ENCODE data around the gene CCDC187.

The CCDC187 gene

GRCh38 chr9:136337416-136338395 lies 33.8 kb upstream of the CCDC187 start:
- H3K9ac ChIP-seq (ENCODE audit: low read depth, low read length) = no peak overlapping the region

GRCh38 chr9:136336881-136337280 lies 33.0 kb upstream of the CCDC187 start:
- no peaks in the 10 kb centered on the region for H3K4me1 ChIP-seq (ENCODE audit: insufficient read depth, low read length)
- no peak overlapping the region for H3K9ac ChIP-seq (ENCODE audit: low read depth, low read length)
- no peaks in the 10 kb centered on the region for H3K9me3 ChIP-seq (ENCODE audit: insufficient read depth, low read depth, low read length)
- H3K36me3 ChIP-seq (ENCODE audit: insufficient read depth, low read depth, low read length) = no peaks in the 10 kb centered on the region
- H3K4me3 ChIP-seq (ENCODE audit: low read length) = no peak overlapping the region
- H3K27me3 ChIP-seq (ENCODE audit: insufficient read depth, low read length) = no peaks in the 10 kb centered on the region
- no peak overlapping the region for H3K27ac ChIP-seq (ENCODE audit: low read length)

More at GRCh38 chr9:136337416-136338395, 33.8 kb upstream of the CCDC187 start:
- no peak overlapping the region for H3K27ac ChIP-seq (ENCODE audit: low read length)
- no peaks in the 10 kb centered on the region for H3K9me3 ChIP-seq (ENCODE audit: insufficient read depth, low read depth, low read length)
- no peaks in the 10 kb centered on the region for H3K27me3 ChIP-seq (ENCODE audit: insufficient read depth, low read length)
- H3K4me1 ChIP-seq (ENCODE audit: insufficient read depth, low read length) = no peaks in the 10 kb centered on the region
- no peak overlapping the region for H3K4me3 ChIP-seq (ENCODE audit: low read length)
- H3K36me3 ChIP-seq (ENCODE audit: insufficient read depth, low read depth, low read length) = no peaks in the 10 kb centered on the region

GRCh38 chr9:136336156-136336870 lies 32.4 kb upstream of the CCDC187 start:
- no peaks in the 10 kb centered on the region for H3K4me1 ChIP-seq (ENCODE audit: insufficient read depth, low read length)
- H3K36me3 ChIP-seq (ENCODE audit: insufficient read depth, low read depth, low read length) = no peaks in the 10 kb centered on the region
- no peak overlapping the region for H3K27ac ChIP-seq (ENCODE audit: low read length)
- H3K9ac ChIP-seq (ENCODE audit: low read depth, low read length) = no peak overlapping the region
- no peak overlapping the region for H3K4me3 ChIP-seq (ENCODE audit: low read length)
- no peaks in the 10 kb centered on the region for H3K9me3 ChIP-seq (ENCODE audit: insufficient read depth, low read depth, low read length)
- no peaks in the 10 kb centered on the region for H3K27me3 ChIP-seq (ENCODE audit: insufficient read depth, low read length)

- no peaks in the 10 kb centered on the region for H3K9me3 ChIP-seq (ENCODE audit: insufficient read depth, low read depth, low read length)
- no peaks in the 10 kb centered on the region for H3K4me1 ChIP-seq (ENCODE audit: insufficient read depth, low read length)
- no peak overlapping the region for H3K4me3 ChIP-seq (ENCODE audit: low read length)
- no peaks in the 10 kb centered on the region for H3K27me3 ChIP-seq (ENCODE audit: insufficient read depth, low read length)
- H3K9ac ChIP-seq (ENCODE audit: low read depth, low read length) = no peak overlapping the region
- H3K36me3 ChIP-seq (ENCODE audit: insufficient read depth, low read depth, low read length) = no peaks in the 10 kb centered on the region
- H3K27ac ChIP-seq (ENCODE audit: low read length) = no peak overlapping the region
Observed at GRCh38 chr9:136335296-136336155, 31.6 kb upstream of the CCDC187 start.

GRCh38 chr9:136334541-136334940 lies 30.6 kb upstream of the CCDC187 start:
- no peaks in the 10 kb centered on the region for H3K4me1 ChIP-seq (ENCODE audit: insufficient read depth, low read length)
- no peak overlapping the region for H3K27ac ChIP-seq (ENCODE audit: low read length)
- no peak overlapping the region for H3K9ac ChIP-seq (ENCODE audit: low read depth, low read length)
- no peaks in the 10 kb centered on the region for H3K27me3 ChIP-seq (ENCODE audit: insufficient read depth, low read length)
- no peaks in the 10 kb centered on the region for H3K9me3 ChIP-seq (ENCODE audit: insufficient read depth, low read depth, low read length)
- H3K36me3 ChIP-seq (ENCODE audit: insufficient read depth, low read depth, low read length) = no peaks in the 10 kb centered on the region
- no peak overlapping the region for H3K4me3 ChIP-seq (ENCODE audit: low read length)

GRCh38 chr9:136333486-136333885 lies 29.6 kb upstream of the CCDC187 start:
- no peaks in the 10 kb centered on the region for H3K27me3 ChIP-seq (ENCODE audit: insufficient read depth, low read length)
- no peaks in the 10 kb centered on the region for H3K9me3 ChIP-seq (ENCODE audit: insufficient read depth, low read depth, low read length)
- H3K4me3 ChIP-seq (ENCODE audit: low read length) = no peak overlapping the region
- H3K4me1 ChIP-seq (ENCODE audit: insufficient read depth, low read length) = no peaks in the 10 kb centered on the region
- H3K36me3 ChIP-seq (ENCODE audit: insufficient read depth, low read depth, low read length) = no peaks in the 10 kb centered on the region
- H3K9ac ChIP-seq (ENCODE audit: low read depth, low read length) = no peak overlapping the region
- no peak overlapping the region for H3K27ac ChIP-seq (ENCODE audit: low read length)

GRCh38 chr9:136333045-136333444 lies 29.2 kb upstream of the CCDC187 start:
- Histone ChIP-seq H3K4me1 (ENCODE audit: insufficient read depth, low read length) (no peaks in the 10 kb centered on the region), H3K9ac (ENCODE audit: low read depth, low read length) (no peak overlapping the region), H3K9me3 (ENCODE audit: insufficient read depth, low read depth, low read length) (no peaks in the 10 kb centered on the region), H3K27ac (ENCODE audit: low read length) (no peak overlapping the region), H3K4me3 (ENCODE audit: low read length) (no peak overlapping the region), H3K36me3 (ENCODE audit: insufficient read depth, low read depth, low read length) (no peaks in the 10 kb centered on the region), H3K27me3 (ENCODE audit: insufficient read depth, low read length) (no peaks in the 10 kb centered on the region)

GRCh38 chr9:136332482-136332983 lies 28.6 kb upstream of the CCDC187 start:
- H3K36me3 ChIP-seq (ENCODE audit: insufficient read depth, low read depth, low read length) = no peaks in the 10 kb centered on the region
- H3K4me3 ChIP-seq (ENCODE audit: low read length) = no peak overlapping the region
- H3K27me3 ChIP-seq (ENCODE audit: insufficient read depth, low read length) = no peaks in the 10 kb centered on the region
- no peaks in the 10 kb centered on the region for H3K4me1 ChIP-seq (ENCODE audit: insufficient read depth, low read length)
- H3K9me3 ChIP-seq (ENCODE audit: insufficient read depth, low read depth, low read length) = no peaks in the 10 kb centered on the region
- H3K9ac ChIP-seq (ENCODE audit: low read depth, low read length) = no peak overlapping the region
- H3K27ac ChIP-seq (ENCODE audit: low read length) = no peak overlapping the region

- no peak overlapping the region for H3K9ac ChIP-seq (ENCODE audit: low read depth, low read length)
- H3K36me3 ChIP-seq (ENCODE audit: insufficient read depth, low read depth, low read length) = no peaks in the 10 kb centered on the region
- H3K4me3 ChIP-seq (ENCODE audit: low read length) = no peak overlapping the region
- H3K27ac ChIP-seq (ENCODE audit: low read length) = no peak overlapping the region
- H3K27me3 ChIP-seq (ENCODE audit: insufficient read depth, low read length) = no peaks in the 10 kb centered on the region
- peaks cover 2% of the 10 kb centered on the region; the same call in 1 of the 2 replicates for H3K4me1 ChIP-seq (ENCODE audit: insufficient read depth, low read length)
- no peaks in the 10 kb centered on the region for H3K9me3 ChIP-seq (ENCODE audit: insufficient read depth, low read depth, low read length)
Observed at GRCh38 chr9:136331556-136332481, 27.9 kb upstream of the CCDC187 start.

GRCh38 chr9:136331030-136331429 lies 27.1 kb upstream of the CCDC187 start:
- H3K9ac ChIP-seq (ENCODE audit: low read depth, low read length) = no peak overlapping the region
- no peaks in the 10 kb centered on the region for H3K36me3 ChIP-seq (ENCODE audit: insufficient read depth, low read depth, low read length)
- H3K27me3 ChIP-seq (ENCODE audit: insufficient read depth, low read length) = no peaks in the 10 kb centered on the region
- H3K4me3 ChIP-seq (ENCODE audit: low read length) = no peak overlapping the region
- H3K4me1 ChIP-seq (ENCODE audit: insufficient read depth, low read length) = peaks cover 9% of the 10 kb centered on the region; the same call in 1 of the 2 replicates
- H3K27ac ChIP-seq (ENCODE audit: low read length) = no peak overlapping the region
- H3K9me3 ChIP-seq (ENCODE audit: insufficient read depth, low read depth, low read length) = no peaks in the 10 kb centered on the region

Measured in iPS-20b (cell line).